ENCODE data around the gene RAI1. TPM values are rescaled to one million over a fixed set of nuclear protein-coding genes. Genes with fewer than 3 reads are reported as not detected.

Gene RAI1
- total and polyA plus RNA-seq, 12 donors = 4.2 to 37.3 (median 26.9) TPM

- no peak overlapping the region for H3K4me3 ChIP-seq
- TF ChIP-seq POLR2A (IDR thresholded peaks at IDR 0.05) (no peak), CTCF (IDR thresholded peaks at IDR 0.05) (no peak)
- H3K27ac ChIP-seq = peak overlapping the region in 1 of 5 donors; percentile 21
- H3K4me1 ChIP-seq (replicated peaks in 1 of 2) = peaks cover 23 to 38% of the 10 kb centered on the region in 2 donors
- no peaks in the 10 kb centered on the region for H3K27me3 ChIP-seq
- intact Hi-C loops (cut with DNase I) = no loop called here
- WGBS, 4 donors = 76 to 87% (median 85%) methylated on average over 27 to 33 of the region's 33 CpGs
- H3K36me3 ChIP-seq (replicated peaks in 1 of 2) = no peaks in the 10 kb centered on the region
- DNase-seq = no peak
- no peaks in the 10 kb centered on the region for H3K9me3 ChIP-seq (replicated peaks in 1 of 3)
Measured at GRCh38 chr17:17745476-17746455, 64.5 kb downstream of the RAI1 start.

GRCh38 chr17:17748179-17748578 is 66.9 kb downstream of the RAI1 start:
- no peaks in the 10 kb centered on the region for H3K9me3 ChIP-seq (replicated peaks in 1 of 3)
- H3K4me3 ChIP-seq = no peak overlapping the region
- TF ChIP-seq POLR2A (IDR thresholded peaks at IDR 0.05) (no peak), CTCF (IDR thresholded peaks at IDR 0.05) (no peak)
- WGBS, 4 donors = 89 to 95% (median 92%) methylated on average over 3 of the region's 3 CpGs
- DNase-seq = no peak
- H3K36me3 ChIP-seq (replicated peaks in 1 of 2) = no peaks in the 10 kb centered on the region
- intact Hi-C loops (cut with DNase I) = no loop called here
- peaks cover 26 to 34% of the 10 kb centered on the region in 2 donors for H3K4me1 ChIP-seq (replicated peaks in 1 of 2)
- H3K27ac ChIP-seq = peak overlapping the region in 1 of 5 donors; percentile 62
- no peaks in the 10 kb centered on the region for H3K27me3 ChIP-seq

- TF ChIP-seq CTCF (IDR thresholded peaks at IDR 0.05) (no peak), POLR2A (IDR thresholded peaks at IDR 0.05) (no peak)
- Histone ChIP-seq H3K27me3 (no peaks in the 10 kb centered on the region), H3K36me3 (replicated peaks in 1 of 2) (no peaks in the 10 kb centered on the region), H3K9me3 (replicated peaks in 1 of 3) (no peaks in the 10 kb centered on the region), H3K4me3 (no peak overlapping the region), H3K4me1 (replicated peaks in 1 of 2) (peaks cover 25 to 33% of the 10 kb centered on the region in 2 donors), H3K27ac (peak overlapping the region in 1 of 5 donors; percentile 62)
- WGBS, 4 donors = 86 to 93% (median 91%) methylated on average over 7 to 8 of the region's 8 CpGs
- no peak for DNase-seq
- intact Hi-C loops (cut with DNase I) = no loop called here
Measured at GRCh38 chr17:17748604-17749003, 67.3 kb downstream of the RAI1 start.

GRCh38 chr17:17749025-17749772 is 67.9 kb downstream of the RAI1 start:
- peak in 1 of 2 donors; percentile 22 for TF ChIP-seq POLR2A (IDR thresholded peaks at IDR 0.05)
- no peak for TF ChIP-seq CTCF (IDR thresholded peaks at IDR 0.05)
- Histone ChIP-seq H3K4me1 (replicated peaks in 1 of 2) (peaks cover 21 to 29% of the 10 kb centered on the region in 2 donors), H3K36me3 (replicated peaks in 1 of 2) (no peaks in the 10 kb centered on the region), H3K27ac (peak overlapping the region in 1 of 5 donors; percentile 62), H3K27me3 (no peaks in the 10 kb centered on the region), H3K9me3 (replicated peaks in 1 of 3) (no peaks in the 10 kb centered on the region), H3K4me3 (no peak overlapping the region)
- WGBS, 4 donors = 81 to 87% (median 84%) methylated on average over 12 to 17 of the region's 17 CpGs
- intact Hi-C loops (cut with DNase I) = no loop called here
- DNase-seq = peak in 1 of 7 donors; percentile 81

Data from adrenal gland (tissue), 12 donors.